HG02798 (cell line): ENCODE data around the gene NLGN1.

Source experiments
- ATAC-seq: cut with Tn5 transposase; IDR thresholded peaks from one replicate; pipeline ENCODE4 v1.9.1; 2021; ENCODE audit warnings: mild to moderate bottlenecking; ENCODE audit not compliant: unreplicated experiment, poor library complexity

Gene NLGN1

DNA sequence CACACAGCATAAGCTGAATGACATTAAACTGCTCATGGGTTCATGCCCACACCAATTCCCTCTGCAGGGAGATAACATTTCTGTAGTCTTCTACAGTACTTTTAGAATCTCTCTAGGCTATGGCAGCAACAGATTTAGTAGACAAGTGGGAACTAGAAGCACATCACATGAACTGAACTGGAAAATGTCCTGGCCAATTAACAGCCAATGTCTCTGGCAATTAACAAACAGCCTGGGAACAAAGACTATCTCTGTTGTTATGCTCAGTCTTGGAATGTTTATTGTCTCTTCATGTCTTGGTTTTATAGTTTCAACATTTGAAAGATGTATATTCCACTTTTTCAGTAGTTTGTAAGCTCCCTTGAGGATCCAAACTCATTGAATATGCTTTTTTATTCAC is 938.4 kb downstream of the NLGN1 start:
- no peak for ATAC-seq
